ENCODE results near the gene ZNF117. TPM values are rescaled to one million over a fixed set of nuclear protein-coding genes. Genes with fewer than 3 reads are reported as not detected.
"Not testable (repeated sequence)": the region's sequence is repeated elsewhere in the genome, so short reads cannot be mapped to it uniquely, and the experiment has no call there.

The ZNF117 gene
- total RNA-seq, 2 donors from 2014 or later: 9.9 to 12.2 TPM

GRCh38 chr7:64934478-64934877 is 56.4 kb downstream of the ZNF117 start:
- DNase-seq (ENCODE audit: low spot score): no peak
- intact Hi-C loops (cut with DNase I): no loop called here

DNA sequence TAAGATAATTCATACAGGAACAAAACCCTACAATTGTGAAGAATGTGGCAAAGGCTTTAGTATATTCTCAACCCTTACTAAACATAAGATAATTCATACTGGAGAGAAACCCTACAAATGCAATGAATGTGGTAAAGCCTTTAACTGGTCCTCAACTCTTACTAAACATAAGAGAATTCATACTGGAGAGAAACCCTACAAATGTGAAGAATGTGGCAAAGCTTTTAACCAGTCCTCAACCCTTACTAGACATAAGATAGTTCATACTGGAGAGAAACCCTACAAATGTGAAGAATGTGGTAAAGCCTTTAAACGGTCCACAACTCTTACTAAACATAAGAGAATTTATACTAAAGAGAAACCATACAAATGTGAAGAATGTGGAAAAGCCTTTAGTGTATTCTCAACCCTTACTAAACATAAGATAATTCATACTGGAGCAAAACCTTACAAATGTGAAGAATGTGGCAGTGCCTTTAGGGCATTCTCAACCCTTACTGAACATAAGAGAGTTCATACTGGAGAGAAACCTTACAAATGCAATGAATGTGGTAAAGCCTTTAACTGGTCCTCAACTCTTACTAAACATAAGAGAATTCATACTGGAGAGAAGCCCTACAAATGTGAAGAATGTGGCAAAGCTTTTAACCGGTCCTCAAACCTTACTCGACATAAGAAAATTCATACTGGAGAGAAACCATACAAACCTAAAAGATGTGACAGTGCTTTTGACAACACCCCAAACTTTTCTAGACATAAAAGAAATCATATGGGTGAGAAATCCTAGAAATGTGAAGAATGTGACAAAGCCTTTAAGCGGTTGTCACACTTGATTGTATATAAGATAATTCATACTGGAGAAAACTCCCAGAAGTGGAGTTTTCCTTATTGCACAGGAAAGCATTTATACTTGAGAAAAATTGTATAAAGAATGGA is 62.3 kb downstream of the ZNF117 start:
- intact Hi-C loops (cut with DNase I); DNase-seq (ENCODE audit: low spot score): not testable (repeated sequence)

Other genes starting within 250 kb of the ZNF117 start
- 1 to 10 TPM; 6.9 to 7.0 TPM for gene ZNF138, start 196.6 kb downstream of the ZNF117 start, total RNA-seq
- 1 to 10 TPM; 4.5 to 8.0 TPM for gene ZNF273, start 87.8 kb downstream of the ZNF117 start, total RNA-seq
- 10 to 100 TPM in 1 of 2 donors, 1 to 10 TPM in 1; 9.5 to 11.8 TPM for gene ERV3-1, start 15.7 kb upstream of the ZNF117 start, total RNA-seq